Measurements from ENCODE around the gene CLCF1. TPM values are rescaled to one million over a fixed set of nuclear protein-coding genes. Genes with fewer than 3 reads are reported as not detected.
A peak's percentile ranks its signal among the peaks of the same experiment; 100 is the strongest.

Gene CLCF1
- total RNA-seq, 2 donors from 2014 or later: 0.22 to 0.93 TPM

- no peaks in the 10 kb centered on the region for H3K36me3 Mint-ChIP-seq (ENCODE audit: insufficient read depth in 2 of 2)
- H3K27ac Mint-ChIP-seq: no peak overlapping the region
- H3K27me3 Mint-ChIP-seq (ENCODE audit: low read depth): peaks cover 33% of the 10 kb centered on the region
- no peak for ATAC-seq (replicated peaks in 1 of 2)
- H3K9me3 Mint-ChIP-seq: no peaks in the 10 kb centered on the region
- peaks cover 28% of the 10 kb centered on the region for H3K4me1 Mint-ChIP-seq (ENCODE audit: low read depth)
- no peak overlapping the region for H3K4me3 Mint-ChIP-seq
- DNase-seq: no peak
These were observed 8.3 kb downstream of the CLCF1 start for GRCh38 chr11:67364783-67365722.

- Mint-ChIP-seq H3K9me3 (no peaks in the 10 kb centered on the region), H3K27me3 (ENCODE audit: low read depth) (peaks cover 24% of the 10 kb centered on the region), H3K4me3 (no peak overlapping the region), H3K4me1 (ENCODE audit: low read depth) (peaks cover 24% of the 10 kb centered on the region), H3K36me3 (ENCODE audit: insufficient read depth in 2 of 2) (no peaks in the 10 kb centered on the region), H3K27ac (no peak overlapping the region)
- DNase-seq (no peak), ATAC-seq (replicated peaks in 1 of 2) (no peak)
These were observed 9.2 kb downstream of the CLCF1 start for GRCh38 chr11:67364169-67364568.

GRCh38 chr11:67357831-67358670 is 15.3 kb downstream of the CLCF1 start:
- no peak for ATAC-seq (replicated peaks in 1 of 2)
- Mint-ChIP-seq H3K27ac (no peak overlapping the region), H3K9me3 (no peaks in the 10 kb centered on the region), H3K4me3 (no peak overlapping the region), H3K36me3 (ENCODE audit: insufficient read depth in 2 of 2) (no peaks in the 10 kb centered on the region), H3K4me1 (ENCODE audit: low read depth) (peaks cover 22% of the 10 kb centered on the region), H3K27me3 (ENCODE audit: low read depth) (peaks cover 7% of the 10 kb centered on the region)
- no peak for DNase-seq

- Mint-ChIP-seq H3K36me3 (ENCODE audit: insufficient read depth in 2 of 2) (no peaks in the 10 kb centered on the region), H3K27ac (peak overlapping the region; percentile 35), H3K27me3 (ENCODE audit: low read depth) (no peaks in the 10 kb centered on the region), H3K9me3 (no peaks in the 10 kb centered on the region), H3K4me3 (peak overlapping the region; percentile 8 to 57), H3K4me1 (ENCODE audit: low read depth) (peaks cover 30% of the 10 kb centered on the region)
- ATAC-seq (replicated peaks in 1 of 2) (peak in 1 of 2 donors; percentile 14), DNase-seq (peak; percentile 69 to 77)
These were observed 16.4 kb downstream of the CLCF1 start for GRCh38 chr11:67356864-67357561.

GRCh38 chr11:67356387-67356863 is 17.0 kb downstream of the CLCF1 start:
- peaks cover 0 to 1% of the 10 kb centered on the region in 2 donors for H3K36me3 Mint-ChIP-seq (ENCODE audit: insufficient read depth in 2 of 2)
- ATAC-seq (replicated peaks in 1 of 2) (no peak), DNase-seq (no peak)
- peak overlapping the region; percentile 59 for H3K27ac Mint-ChIP-seq
- H3K27me3 Mint-ChIP-seq (ENCODE audit: low read depth): no peaks in the 10 kb centered on the region
- H3K4me1 Mint-ChIP-seq (ENCODE audit: low read depth): peaks cover 34% of the 10 kb centered on the region
- peak overlapping the region; percentile 8 to 57 for H3K4me3 Mint-ChIP-seq
- no peaks in the 10 kb centered on the region for H3K9me3 Mint-ChIP-seq

GRCh38 chr11:67355794-67356386 is 17.5 kb downstream of the CLCF1 start:
- Mint-ChIP-seq H3K4me1 (ENCODE audit: low read depth) (peaks cover 40% of the 10 kb centered on the region), H3K27me3 (ENCODE audit: low read depth) (no peaks in the 10 kb centered on the region), H3K9me3 (no peaks in the 10 kb centered on the region), H3K36me3 (ENCODE audit: insufficient read depth in 2 of 2) (peaks cover 0 to 1% of the 10 kb centered on the region in 2 donors), H3K4me3 (no peak overlapping the region), H3K27ac (peak overlapping the region; percentile 59)
- DNase-seq: no peak
- ATAC-seq (replicated peaks in 1 of 2): no peak

GRCh38 chr11:67355023-67355793 is 18.2 kb downstream of the CLCF1 start:
- no peak for ATAC-seq (replicated peaks in 1 of 2)
- Mint-ChIP-seq H3K27me3 (ENCODE audit: low read depth) (no peaks in the 10 kb centered on the region), H3K27ac (peak overlapping the region; percentile 85), H3K4me3 (peak overlapping the region in 1 of 2 donors; percentile 94), H3K4me1 (ENCODE audit: low read depth) (peaks cover 43% of the 10 kb centered on the region), H3K9me3 (no peaks in the 10 kb centered on the region), H3K36me3 (ENCODE audit: insufficient read depth in 2 of 2) (peaks cover 0 to 1% of the 10 kb centered on the region in 2 donors)
- DNase-seq: no peak

- peak in 1 of 2 donors; percentile 12 for ATAC-seq (replicated peaks in 1 of 2)
- H3K27ac Mint-ChIP-seq: peak overlapping the region; percentile 85
- no peaks in the 10 kb centered on the region for H3K9me3 Mint-ChIP-seq
- H3K36me3 Mint-ChIP-seq (ENCODE audit: insufficient read depth in 2 of 2): peaks cover 0 to 1% of the 10 kb centered on the region in 2 donors
- no peaks in the 10 kb centered on the region for H3K27me3 Mint-ChIP-seq (ENCODE audit: low read depth)
- H3K4me1 Mint-ChIP-seq (ENCODE audit: low read depth): peaks cover 50% of the 10 kb centered on the region
- DNase-seq: peak; percentile 38 to 39
- H3K4me3 Mint-ChIP-seq: peak overlapping the region; percentile 94 to 95
These were observed 19.0 kb downstream of the CLCF1 start for GRCh38 chr11:67354075-67355022.

- no peaks in the 10 kb centered on the region for H3K9me3 Mint-ChIP-seq
- DNase-seq: peak; percentile 98 to 99
- peaks cover 58% of the 10 kb centered on the region for H3K4me1 Mint-ChIP-seq (ENCODE audit: low read depth)
- H3K27me3 Mint-ChIP-seq (ENCODE audit: low read depth): no peaks in the 10 kb centered on the region
- peak within 1 kb of the TSS; percentile 94 to 95 for H3K4me3 Mint-ChIP-seq
- H3K36me3 Mint-ChIP-seq (ENCODE audit: insufficient read depth in 2 of 2): peaks cover 0 to 1% of the 10 kb centered on the region in 2 donors
- peak; percentile 92 to 93 for ATAC-seq (replicated peaks in 1 of 2)
- H3K27ac Mint-ChIP-seq: peak within 1 kb of the TSS; percentile 90
These were observed 19.9 kb downstream of the CLCF1 start, which contains the start of gene POLD4 for GRCh38 chr11:67353317-67354074. Gene POLD4, minus strand, starts transcription at chr11:67353546. Its CDS starts 147 bp downstream, at chr11:67353399.

- Mint-ChIP-seq H3K9me3 (no peaks in the 10 kb centered on the region), H3K27ac (peak overlapping the region; percentile 90), H3K27me3 (ENCODE audit: low read depth) (no peaks in the 10 kb centered on the region), H3K4me3 (peak overlapping the region; percentile 94 to 95), H3K36me3 (ENCODE audit: insufficient read depth in 2 of 2) (peaks cover 0 to 1% of the 10 kb centered on the region in 2 donors), H3K4me1 (ENCODE audit: low read depth) (peaks cover 58% of the 10 kb centered on the region)
- DNase-seq (peak in 1 of 2 donors; percentile 69), ATAC-seq (replicated peaks in 1 of 2) (peak; percentile 45 to 54)
These were observed 20.7 kb downstream of the CLCF1 start for GRCh38 chr11:67352546-67353316.
